Jurkat, Clone E6-1 (cell line): Measurements from ENCODE around the gene MOB4.
"Not testable (repeated sequence)": the region's sequence is repeated elsewhere in the genome, so short reads cannot be mapped to it uniquely, and the experiment has no call there.

ENCODE experiments used
- DNase-seq: peaks from one replicate; pipeline ENCODE4 v3.0.0-alpha.2; 2011; ENCODE audit warnings: low read depth, low spot score
- H3K4me3 ChIP-seq: 2 replicates; pipeline ENCODE4 v1.5.1; 2011; ENCODE audit warnings: mild to moderate bottlenecking, low read length, control low read depth, moderate library complexity

The MOB4 gene

DNA sequence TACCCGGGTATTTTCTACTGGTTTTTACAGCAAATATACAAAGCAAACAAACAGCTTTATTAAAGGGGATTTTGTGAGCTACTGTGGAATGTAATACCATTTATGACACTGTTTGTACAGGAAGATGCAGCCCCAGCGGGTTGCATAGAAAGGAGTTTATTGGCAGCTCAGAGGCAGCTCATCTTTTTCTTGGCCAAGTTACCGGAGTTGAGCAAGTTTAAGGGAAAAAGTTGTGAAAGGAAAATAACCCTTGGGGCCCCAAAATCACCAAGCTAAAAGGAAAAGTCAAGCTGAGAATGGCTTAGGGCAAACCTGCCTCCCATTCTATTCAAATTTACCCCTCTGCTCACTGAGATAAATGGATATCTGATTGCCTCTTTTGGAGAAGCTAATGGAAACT is 60.8 kb downstream of the MOB4 start:
- DNase-seq, result no peak

DNA sequence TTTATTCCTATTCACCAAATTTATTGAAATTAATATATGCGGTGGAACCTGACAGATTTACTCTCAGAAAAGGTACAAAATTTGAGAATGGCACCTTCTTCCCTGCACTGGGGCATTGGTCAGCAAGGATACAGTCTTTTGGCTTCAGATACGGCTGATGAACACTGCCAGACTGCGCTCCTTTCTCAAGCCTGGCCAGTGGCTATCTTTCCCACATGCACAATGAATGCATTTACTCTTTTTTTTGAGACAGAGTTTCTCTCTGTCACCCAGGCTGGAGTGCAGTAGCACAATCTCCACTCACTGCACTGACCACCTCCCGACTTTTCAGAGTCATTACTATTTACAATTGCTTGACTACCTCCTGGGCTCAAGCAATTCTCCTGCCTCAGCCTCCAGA is 61.6 kb downstream of the MOB4 start:
- DNase-seq, result no peak

More for the DNA sequence above, 60.8 kb downstream of the MOB4 start:
- no peak overlapping the region for H3K4me3 ChIP-seq

DNA sequence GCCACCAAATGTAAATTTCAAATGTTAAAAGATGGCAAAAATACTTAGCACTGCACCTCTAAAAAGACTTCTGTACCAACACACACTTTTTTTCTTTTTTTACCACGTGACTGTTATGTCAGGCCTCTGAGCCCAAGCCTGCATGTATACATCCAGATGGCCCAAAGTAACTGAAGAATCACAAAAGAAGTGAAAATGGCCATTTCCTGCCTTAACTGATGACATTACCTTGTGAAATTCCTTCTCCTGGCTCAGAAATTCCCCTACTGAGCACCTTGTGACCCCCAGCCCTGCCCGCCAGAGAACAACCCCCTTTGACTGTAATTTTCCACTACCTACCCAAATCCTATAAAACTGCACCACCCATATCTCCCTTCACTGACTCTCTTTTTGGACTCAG is 62.4 kb downstream of the MOB4 start:
- not testable (repeated sequence) for DNase-seq, H3K4me3 ChIP-seq

More for the DNA sequence above, 61.6 kb downstream of the MOB4 start:
- H3K4me3 ChIP-seq, result no peak overlapping the region

DNA sequence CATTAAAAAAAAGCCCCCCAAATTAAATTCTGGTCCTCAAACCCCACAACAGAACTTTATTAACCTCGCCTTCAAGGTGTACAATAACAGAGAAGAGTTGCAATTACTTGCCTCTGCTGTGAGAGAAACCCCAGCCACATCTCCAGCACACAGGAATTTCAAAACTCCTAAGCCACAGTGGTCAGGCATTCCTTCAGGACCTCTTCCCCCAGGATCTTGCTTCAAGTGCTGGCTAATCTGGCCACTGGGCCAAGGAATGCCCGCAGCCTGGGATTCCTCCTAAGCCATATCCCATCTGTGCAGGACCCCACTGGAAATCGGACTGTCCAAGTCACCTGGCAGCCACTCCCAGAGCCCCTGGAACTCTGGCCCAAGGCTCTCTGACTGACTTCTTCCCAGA is 64.3 kb downstream of the MOB4 start:
- not testable (repeated sequence) for DNase-seq, H3K4me3 ChIP-seq

DNA sequence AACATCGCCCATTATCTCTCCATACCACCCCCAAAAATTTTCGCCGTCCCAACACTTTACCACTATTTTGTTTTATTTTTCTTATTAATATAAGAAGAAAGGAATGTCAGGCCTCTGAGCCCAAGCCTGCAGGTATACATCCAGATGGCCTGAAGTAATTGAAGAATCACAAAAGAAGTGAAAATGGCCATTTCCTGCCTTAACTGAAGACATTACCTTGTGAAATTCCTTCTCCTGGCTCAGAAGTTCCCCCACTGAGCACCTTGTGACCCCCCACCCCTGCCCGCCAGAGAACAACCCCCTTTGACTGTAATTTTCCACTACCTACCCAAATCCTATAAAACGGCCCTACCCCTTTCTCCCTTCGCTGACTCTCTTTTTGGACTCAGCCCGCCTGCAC is 71.4 kb downstream of the MOB4 start:
- not testable (repeated sequence) for H3K4me3 ChIP-seq, DNase-seq

DNA sequence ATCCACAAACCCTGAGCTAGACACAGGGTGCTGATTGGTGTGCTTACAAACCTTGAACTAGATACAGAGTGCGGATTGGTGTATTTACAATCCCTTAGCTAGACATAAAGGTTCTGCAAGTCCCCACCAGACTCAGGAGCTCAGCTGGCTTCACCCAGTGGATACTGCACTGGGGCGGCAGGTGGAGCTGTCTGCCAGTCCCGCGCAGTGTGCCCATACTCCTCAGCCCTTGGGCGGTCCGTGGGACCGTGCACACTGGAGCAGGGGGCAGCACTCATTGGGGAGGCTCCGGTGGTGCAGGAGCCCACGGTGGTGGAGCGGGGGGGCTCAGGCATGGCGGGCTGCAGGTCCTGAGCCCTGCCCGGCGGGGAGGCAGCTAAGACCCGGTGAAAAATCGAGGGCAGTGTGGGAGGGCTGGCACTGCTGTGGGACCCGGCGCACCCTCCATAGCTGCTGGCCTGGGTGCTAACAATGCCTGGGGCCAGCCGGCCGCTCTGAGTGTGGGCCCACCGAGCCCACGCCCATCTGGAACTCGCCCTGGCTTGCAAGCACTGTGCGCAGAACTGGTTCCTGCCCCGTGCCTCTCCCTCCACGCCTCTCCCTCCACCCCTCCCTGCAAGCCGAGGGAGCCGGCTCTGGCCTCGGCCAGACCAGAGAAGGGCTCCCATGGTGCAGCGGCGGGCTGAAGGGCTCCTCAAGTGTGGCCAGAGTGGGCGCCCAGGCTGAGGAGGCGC is 75.6 kb downstream of the MOB4 start:
- no peak overlapping the region for H3K4me3 ChIP-seq
- no peak for DNase-seq

DNA sequence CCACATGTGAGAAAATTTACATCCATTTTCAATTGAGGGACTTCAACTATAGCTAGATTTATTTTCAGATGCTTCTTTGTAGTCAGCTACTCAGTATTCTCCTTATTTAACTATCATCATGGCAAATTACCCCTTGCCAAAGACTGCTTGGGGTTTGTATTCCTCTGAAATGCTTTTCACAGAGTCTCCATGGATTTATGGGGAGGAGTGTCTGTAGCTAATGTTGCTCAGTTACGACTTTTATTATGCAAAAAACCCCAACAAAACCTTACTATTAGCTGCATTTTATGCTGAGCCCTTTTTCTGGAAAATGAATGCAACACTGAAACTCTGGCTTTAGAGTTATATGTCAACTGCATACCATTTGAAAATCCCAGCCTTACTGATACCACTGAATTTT is 80.9 kb downstream of the MOB4 start:
- no peak for DNase-seq

DNA sequence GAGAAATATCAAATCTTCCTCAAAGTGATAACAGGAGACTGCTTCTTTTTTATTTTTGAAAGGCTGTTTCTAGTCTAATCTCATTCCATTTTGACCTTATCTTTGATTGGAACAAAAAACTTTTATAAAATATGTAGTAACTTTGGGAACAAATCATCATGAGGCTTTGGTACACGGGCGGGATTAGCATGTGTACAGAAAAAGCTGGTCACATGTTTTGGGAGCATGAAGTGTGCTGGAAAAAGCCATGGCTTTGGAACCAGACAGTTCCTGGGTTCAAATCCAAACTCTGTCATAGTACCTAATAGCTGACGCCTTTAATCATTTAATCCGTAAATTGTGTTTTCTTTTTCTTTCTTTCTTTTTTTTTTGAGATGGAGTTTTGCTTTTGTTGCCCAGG is 81.3 kb downstream of the MOB4 start:
- DNase-seq, result no peak
- no peak overlapping the region for H3K4me3 ChIP-seq

More for the DNA sequence above, 80.9 kb downstream of the MOB4 start:
- H3K4me3 ChIP-seq, result no peak overlapping the region

DNA sequence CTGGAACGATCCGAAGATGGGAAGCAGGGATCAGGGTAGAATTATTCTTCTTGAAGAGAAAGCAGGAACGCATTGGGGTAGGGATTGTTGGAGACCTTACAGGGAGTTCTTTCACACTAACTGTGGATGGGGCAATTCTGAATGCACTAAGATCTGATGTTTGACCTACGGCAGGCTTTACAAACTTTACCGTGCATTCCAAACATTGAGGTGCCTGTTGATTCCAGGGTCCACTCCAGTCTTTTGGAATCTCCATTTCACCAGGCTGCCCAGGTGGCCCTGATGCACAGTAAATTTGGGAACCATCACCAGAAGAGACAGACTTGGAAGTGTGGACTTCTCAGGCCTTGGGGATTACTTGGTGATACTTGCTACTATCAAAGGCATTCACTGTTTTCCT is 82.6 kb downstream of the MOB4 start:
- H3K4me3 ChIP-seq, result no peak overlapping the region
- DNase-seq, result no peak

DNA sequence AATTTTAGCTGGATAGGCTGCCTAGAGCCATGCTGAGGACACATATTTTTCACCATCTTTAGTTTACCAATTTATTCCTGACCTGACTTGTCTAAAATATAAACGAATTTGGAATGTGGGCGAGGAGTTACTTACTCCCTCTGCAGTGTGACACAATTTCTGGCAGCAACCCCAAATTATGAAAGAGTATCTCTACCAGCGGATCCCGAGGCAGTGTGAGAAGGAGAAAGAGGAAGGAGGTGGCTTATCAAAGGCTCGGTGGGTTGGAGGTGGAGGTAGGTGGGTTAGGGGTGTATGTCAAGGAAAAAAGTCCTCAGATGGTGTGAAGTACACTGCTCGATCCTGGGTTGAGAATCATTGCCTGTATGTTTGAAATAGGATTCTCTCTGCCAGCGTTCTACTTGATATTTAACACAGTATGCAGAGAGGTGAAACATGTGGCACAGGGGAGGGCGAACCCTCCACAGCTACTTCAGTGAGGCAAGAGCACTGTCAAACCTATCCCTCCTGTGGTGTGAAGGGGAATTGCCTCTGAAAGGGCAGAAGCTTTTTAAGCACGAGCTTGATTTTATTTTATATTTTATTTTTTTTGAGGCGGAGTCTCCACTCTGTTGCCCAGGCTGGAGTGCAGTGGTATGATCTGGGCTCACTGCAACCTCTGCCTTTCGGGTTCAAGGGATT is 83.6 kb downstream of the MOB4 start:
- H3K4me3 ChIP-seq, result peak overlapping the region; percentile 10; the same call in 1 of the 2 replicates
- DNase-seq, result peak; percentile 81

DNA sequence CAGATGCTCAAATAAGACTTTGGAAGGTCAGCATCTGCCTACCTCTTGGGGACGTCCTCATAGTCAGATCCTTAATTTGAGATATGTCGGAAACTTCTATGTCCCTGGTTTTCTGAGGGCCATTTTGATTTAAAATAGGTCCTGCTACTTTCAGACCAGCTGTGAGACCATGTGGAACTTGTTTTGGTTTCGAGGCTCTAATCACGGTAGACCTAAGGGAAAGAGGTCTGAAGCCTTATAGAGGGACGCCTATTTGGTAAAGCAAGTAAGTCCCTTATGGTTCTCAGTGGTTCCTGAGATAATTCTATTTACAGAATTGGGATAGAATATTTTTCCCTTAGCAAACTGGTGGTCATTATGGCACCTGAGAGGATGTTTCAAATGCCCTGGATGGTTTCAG is 84.4 kb downstream of the MOB4 start:
- DNase-seq, result no peak
- H3K4me3 ChIP-seq, result no peak overlapping the region

DNA sequence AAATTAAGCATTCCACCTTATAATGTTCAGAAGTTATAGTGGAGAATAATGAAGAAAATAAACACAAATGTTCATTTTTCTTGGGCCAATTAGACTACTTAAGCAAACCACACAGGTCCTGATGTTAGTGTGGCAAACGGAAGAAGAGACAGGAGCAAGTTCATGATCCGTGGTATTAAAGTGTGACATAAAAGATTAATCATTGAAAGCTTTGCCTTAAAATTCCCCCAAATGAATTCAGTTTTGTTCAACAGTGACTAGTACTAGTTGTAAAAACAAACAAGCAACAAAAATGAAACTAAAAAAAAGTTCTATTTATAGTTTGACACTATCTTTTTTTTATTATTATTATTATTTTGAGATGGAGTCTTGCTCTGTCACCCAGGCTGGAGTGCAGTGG is 85.9 kb downstream of the MOB4 start:
- no peak for DNase-seq
- H3K4me3 ChIP-seq, result no peak overlapping the region
